Forelimb muscle (tissue), 1 donor: ENCODE data around the gene LHPP. TPM values are rescaled to one million over a fixed set of nuclear protein-coding genes. Genes with fewer than 3 reads are reported as not detected.
"Not testable (repeated sequence)": the region's sequence is repeated elsewhere in the genome, so short reads cannot be mapped to it uniquely, and the experiment has no call there.

Experiments used
- DNase-seq: peaks from one replicate; pipeline ENCODE4 v3.0.0-alpha.2; 2013; ENCODE audit warnings: low read depth
- polyA plus RNA-seq: library from polyadenylated mRNA; unstranded; fragments of 120-200 nt; gene quantifications from one replicate; pipeline ENCODE4 v1.2.1, GENCODE V29; 2013; ENCODE audit not compliant: insufficient read length

The LHPP gene
- polyA plus RNA-seq, 1 donor = 6.9 TPM

DNA sequence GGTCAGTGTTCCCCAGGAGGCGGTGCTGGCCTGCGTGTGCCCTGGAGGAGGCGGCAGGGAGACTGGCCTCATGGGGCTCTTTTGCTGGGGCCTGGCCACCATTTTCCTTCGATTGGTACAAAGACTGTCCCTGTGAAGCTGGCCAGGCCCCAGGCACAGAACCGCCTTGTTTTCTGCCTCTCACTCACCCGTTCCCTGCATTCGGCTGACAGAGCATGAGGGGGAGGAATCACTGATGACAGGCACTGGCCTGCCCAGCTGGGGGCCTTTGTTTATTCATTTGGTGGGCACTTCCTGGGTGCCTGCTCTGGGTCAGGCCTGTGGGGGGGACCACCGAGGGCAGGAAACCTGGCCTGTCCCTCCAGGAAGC, 143.4 kb downstream of the LHPP start:
- no peak for DNase-seq

GRCh38 chr10:124605481-124605855, 143.8 kb downstream of the LHPP start:
- DNase-seq = no peak

- DNase-seq = no peak
Measured at GRCh38 chr10:124605856-124606812, 144.5 kb downstream of the LHPP start.

- no peak for DNase-seq
Measured at GRCh38 chr10:124606822-124607221, 145.2 kb downstream of the LHPP start.

GRCh38 chr10:124607693-124608092, 146.1 kb downstream of the LHPP start:
- DNase-seq = no peak

- no peak for DNase-seq
Measured at GRCh38 chr10:124608093-124608721, 146.6 kb downstream of the LHPP start.

- DNase-seq = no peak
Measured at GRCh38 chr10:124609698-124610097, 148.1 kb downstream of the LHPP start.

DNA sequence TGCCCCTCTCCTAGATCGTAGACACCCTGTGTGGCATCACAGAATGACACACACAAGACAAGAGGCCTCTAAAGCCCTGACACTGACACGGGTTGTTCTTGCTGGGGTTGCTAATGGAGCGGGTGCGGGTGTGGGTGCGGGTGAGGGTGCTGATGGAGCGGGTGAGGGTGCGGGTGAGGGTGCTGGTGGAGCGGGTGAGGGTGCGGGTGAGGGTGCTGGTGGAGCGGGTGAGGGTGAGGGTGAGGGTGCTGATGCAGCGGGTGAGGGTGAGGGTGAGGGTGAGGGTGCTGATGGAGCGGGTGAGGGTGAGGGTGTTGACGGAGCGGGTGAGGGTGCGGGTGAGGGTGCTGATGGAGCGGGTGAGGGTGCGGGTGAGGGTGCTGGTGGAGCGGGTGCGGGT, 148.6 kb downstream of the LHPP start:
- not testable (repeated sequence) for DNase-seq

DNA sequence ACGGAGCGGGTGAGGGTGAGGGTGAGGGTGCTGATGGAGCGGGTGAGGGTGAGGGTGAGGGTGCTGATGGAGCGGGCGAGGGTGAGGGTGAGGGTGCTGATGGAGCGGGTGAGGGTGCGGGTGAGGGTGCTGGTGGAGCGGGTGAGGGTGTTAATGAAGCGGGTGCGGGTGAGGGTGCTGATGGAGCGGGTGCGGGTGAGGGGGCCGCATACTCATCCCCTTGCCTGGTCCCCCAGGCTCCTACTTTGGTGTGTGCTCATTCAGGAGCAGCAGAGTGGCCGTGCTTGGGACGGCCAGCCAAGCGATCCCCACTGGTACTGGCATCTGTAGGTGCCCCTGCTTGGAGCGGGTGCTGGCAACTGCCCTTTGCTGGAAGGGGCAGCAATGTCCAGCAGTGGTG, 149.2 kb downstream of the LHPP start:
- not testable (repeated sequence) for DNase-seq

- DNase-seq = no peak
Measured at GRCh38 chr10:124611738-124612137, 150.1 kb downstream of the LHPP start.

- no peak for DNase-seq
Measured at GRCh38 chr10:124612611-124613498, 151.2 kb downstream of the LHPP start.

- DNase-seq = no peak
Measured at GRCh38 chr10:124614003-124614659, 152.5 kb downstream of the LHPP start.

DNA sequence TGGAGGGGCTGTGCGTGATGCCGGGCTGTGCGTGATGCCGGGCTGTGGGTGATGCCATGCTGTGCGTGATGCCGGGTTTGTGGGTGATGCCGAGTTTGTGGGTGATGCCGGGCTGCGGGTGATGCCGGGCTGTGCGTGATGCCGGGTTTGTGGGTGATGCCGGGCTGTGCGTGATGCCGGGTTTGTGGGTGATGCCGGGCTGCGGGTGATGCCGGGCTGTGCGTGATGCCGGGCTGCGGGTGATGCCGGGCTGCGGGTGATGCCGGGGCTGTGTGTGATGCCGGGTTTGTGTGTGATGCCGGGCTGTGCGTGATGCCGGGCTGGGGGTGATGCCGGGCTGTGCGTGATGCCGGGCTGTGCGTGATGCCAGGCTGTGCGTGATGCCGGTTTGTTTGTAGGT, 153.6 kb downstream of the LHPP start:
- no peak for DNase-seq

GRCh38 chr10:124616040-124616835, 154.6 kb downstream of the LHPP start:
- no peak for DNase-seq

DNA sequence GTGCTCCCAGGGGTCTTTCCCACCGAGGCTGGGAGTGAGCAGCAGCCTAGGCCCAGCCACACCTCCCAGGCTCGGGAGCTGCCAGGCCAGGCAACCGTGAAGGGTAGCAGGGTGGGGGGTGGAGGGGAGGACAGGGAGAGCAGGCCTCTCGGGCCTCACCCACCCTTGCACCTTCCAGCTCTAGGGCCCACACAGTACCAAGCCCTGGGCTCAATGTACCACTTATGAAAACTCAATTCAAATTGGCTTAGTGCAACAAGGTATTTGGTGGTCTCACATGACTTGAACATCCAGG, 155.2 kb downstream of the LHPP start:
- no peak for DNase-seq

DNA sequence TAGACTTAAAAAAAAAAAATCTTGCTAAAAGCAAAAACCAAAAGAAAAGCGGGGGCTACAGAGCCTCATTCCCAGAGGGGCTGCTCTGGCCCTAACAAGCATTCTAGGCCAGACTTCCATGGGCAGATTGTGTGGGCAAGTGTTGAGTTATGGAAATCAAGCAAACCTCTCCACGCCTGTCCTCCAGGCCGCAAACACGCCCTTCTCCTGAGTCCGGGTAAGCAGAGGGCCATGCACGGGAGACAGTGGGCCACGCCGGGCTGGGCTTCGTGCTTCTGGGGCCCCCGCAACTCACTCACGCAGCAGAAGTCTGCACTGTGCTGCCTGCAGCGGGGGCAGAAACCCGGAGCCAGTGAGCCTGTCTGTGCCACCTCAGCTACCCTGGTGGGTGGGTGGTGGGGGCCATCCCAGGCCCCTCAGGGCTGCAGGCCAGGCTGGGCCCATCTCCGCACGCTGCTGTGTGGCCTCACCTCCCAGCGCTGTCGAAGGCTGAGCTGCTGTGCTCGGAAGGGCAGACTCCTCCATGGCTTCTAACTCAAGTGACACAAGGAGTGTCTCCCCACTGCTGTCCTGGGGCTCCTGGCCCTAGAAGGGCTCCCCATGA, 156.9 kb downstream of the LHPP start:
- no peak for DNase-seq

GRCh38 chr10:124619195-124619594, 157.6 kb downstream of the LHPP start:
- no peak for DNase-seq

DNA sequence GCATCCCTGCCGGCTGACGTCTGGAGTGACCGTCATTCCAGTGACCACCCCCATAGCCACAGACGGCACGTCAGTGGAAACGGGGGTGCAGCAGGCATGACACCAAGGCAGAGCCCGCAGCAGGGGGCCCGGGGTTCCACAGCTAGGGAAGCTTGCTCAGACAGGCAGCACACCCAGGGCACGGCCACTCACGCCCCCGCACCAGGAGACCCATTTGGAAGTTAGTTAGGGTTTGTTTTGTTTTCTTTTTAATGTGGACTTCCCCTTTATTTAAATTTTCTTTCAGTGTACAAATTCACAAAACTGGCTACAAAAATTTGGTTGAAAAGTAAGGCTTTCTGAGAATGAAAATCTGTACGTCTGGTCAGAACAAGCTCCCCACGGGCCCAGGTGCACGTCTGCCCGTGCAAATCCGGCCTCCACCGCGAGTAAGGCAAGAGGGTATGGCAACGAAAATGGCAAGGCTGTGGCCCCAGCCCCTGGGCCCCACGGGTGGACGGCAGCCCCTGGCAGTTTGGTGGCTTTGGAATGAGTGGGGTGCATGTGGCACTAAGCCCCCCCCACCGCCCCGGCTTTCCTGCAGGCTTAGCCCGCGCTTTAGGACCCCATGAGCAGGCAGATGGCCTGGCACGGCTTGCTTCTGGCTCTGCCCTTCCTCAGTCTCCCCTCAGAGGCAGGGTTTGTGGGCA, 158.3 kb downstream of the LHPP start:
- DNase-seq = no peak

GRCh38 chr10:124621637-124622036, 160.0 kb downstream of the LHPP start:
- no peak for DNase-seq

GRCh38 chr10:124622158-124622557, 160.5 kb downstream of the LHPP start:
- no peak for DNase-seq
